ENCODE results near the gene PTPRA.

GRCh38 chr20:2834401-2835110, 38.7 kb upstream of the PTPRA start:
- TF ChIP-seq POLR2A (IDR thresholded peaks at IDR 0.05; ENCODE audit: control extremely low read depth in 1 of 2, low read depth in 2 of 2, low read length in 2 of 2) = no peak
- no peak for TF ChIP-seq CBX8 (IDR thresholded peaks at IDR 0.05; ENCODE audit: borderline replicate concordance, low read depth, low read length)
- no peak for TF ChIP-seq MAFK (IDR thresholded peaks at IDR 0.05; ENCODE audit: low read depth, low read length)
- TF ChIP-seq RAD21 (IDR thresholded peaks at IDR 0.05 in 1 of 2, conservative IDR thresholded peaks at IDR 0.05 in 1 of 2; ENCODE audit: low read depth in 2 of 2, low read length in 2 of 2) = no peak
- TF ChIP-seq USF2 (IDR thresholded peaks at IDR 0.05; ENCODE audit: low read length) = no peak
- TF ChIP-seq KDM5A (IDR thresholded peaks at IDR 0.05; ENCODE audit: low read length) = no peak
- no peak for TF ChIP-seq CTCF (IDR thresholded peaks at IDR 0.05; ENCODE audit: control extremely low read depth in 1 of 3, insufficient read depth in 1 of 3, low read depth in 1 of 3, low read length in 3 of 3)
- TF ChIP-seq BACH1 (IDR thresholded peaks at IDR 0.05; ENCODE audit: low read length) = no peak
- no peak for TF ChIP-seq ZNF274 (IDR thresholded peaks at IDR 0.05; ENCODE audit: borderline replicate concordance, extremely low read depth, low read length)
- TF ChIP-seq GTF2F1 (IDR thresholded peaks at IDR 0.05; ENCODE audit: borderline replicate concordance, low read depth, low read length) = no peak
